CD4-positive, alpha-beta T cell treated with Interleukin-4 for 4 hours (primary cell): ENCODE results near the gene AURKA.
"Not testable (repeated sequence)": the region's sequence is repeated elsewhere in the genome, so short reads cannot be mapped to it uniquely, and the experiment has no call there.

Experiments used
- DNase-seq: peaks from one replicate; pipeline ENCODE4 v3.0.0-alpha.2; 2020

The AURKA gene

GRCh38 chr20:56420940-56421688 is 29.1 kb upstream of the AURKA start:
- no peak for DNase-seq

- DNase-seq, result no peak
Measured at GRCh38 chr20:56420028-56420427, 28.0 kb upstream of the AURKA start.

- peak; percentile 33 for DNase-seq
Measured at GRCh38 chr20:56418385-56418861, 26.4 kb upstream of the AURKA start.

DNA sequence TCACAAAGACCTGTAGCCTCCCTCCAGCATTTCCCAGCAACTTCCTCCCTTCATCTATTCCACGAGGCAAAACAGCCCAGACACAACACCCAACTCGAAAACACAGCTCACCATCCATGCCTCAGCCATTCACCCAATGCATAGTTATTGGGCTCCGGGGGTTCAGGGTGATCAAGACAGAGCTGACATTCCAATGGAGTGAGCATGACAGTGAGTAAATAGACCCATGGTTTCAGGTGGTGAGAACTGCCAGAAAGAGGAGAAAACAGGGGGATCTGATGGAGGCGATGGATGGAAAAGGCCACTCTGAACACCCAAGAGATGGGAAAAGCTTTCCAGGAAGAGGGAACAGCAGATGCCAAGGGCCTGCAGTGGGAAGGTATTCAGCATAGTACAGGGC is 25.9 kb upstream of the AURKA start:
- no peak for DNase-seq

DNA sequence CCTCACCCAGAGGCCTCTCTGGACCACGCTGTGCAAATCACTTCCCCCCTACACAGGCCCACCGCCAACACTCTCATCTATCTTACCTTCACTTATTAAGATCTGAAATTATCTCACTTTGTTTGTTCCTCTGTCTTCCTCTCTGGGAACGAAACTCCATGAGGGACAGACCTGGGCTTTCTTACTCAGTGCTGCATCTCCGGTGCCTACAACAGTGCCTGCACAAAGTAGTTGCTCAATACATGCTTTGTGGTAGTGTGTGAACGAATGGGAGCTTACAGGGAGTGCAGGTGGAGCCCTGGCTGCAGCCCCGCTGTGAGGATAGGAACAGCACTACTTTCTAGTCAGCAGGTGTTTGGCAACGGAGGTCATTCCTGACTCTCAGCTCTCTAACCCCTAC is 25.4 kb upstream of the AURKA start:
- no peak for DNase-seq

GRCh38 chr20:56414842-56415765 is 23.1 kb upstream of the AURKA start:
- DNase-seq, result peak; percentile 61

DNA sequence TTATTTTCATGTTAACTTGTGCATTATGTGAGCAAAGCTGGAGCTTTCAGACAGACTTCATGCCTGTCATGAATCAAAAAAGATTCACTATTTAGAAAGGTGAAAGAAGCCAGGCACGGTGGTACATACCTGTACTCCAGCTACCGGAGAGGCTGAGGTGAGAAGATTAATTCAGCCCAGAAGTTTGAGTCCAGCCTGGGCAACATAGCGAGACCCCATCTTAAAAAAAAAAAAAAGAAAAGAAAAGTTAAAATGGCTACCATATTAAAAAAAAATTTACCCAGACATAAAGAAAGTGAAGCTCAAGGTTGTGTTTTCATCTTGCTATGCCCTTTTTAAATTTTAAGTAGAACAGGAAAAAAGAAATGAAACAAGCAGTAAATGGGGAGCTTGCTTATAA is 20.9 kb upstream of the AURKA start:
- DNase-seq, result no peak

- no peak for DNase-seq
Measured at GRCh38 chr20:56412473-56412790, 20.4 kb upstream of the AURKA start.

GRCh38 chr20:56411759-56412472 is 19.9 kb upstream of the AURKA start, which contains the start of gene CASS4:
Gene CASS4 (plus strand): TSS chr20:56412260. CDS start chr20:56412459, 199 bp downstream.
- DNase-seq, result peak; percentile 57

DNA sequence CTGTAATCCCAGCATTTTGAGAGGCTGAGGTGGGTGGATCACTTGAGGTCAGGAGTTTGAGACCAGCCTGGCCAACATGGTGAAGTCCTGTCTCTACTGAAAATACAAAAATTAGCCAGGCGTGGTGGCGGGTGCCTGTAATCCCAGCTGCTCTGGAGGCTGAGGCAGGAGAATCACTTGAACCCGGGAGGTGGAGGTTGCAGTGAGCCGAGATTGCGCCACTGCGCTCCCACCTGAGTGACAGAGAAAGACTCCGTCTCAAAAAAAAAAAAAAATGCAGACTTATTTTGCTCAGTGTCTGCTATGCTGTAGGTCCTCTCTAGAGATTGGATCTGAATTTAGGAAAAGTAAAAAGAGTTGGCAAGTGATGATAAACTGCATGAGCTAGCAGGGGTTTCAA is 19.3 kb upstream of the AURKA start:
- not testable (repeated sequence) for DNase-seq

GRCh38 chr20:56409956-56410355 is 17.9 kb upstream of the AURKA start:
- no peak for DNase-seq

GRCh38 chr20:56409521-56409920 is 17.5 kb upstream of the AURKA start:
- DNase-seq, result no peak

DNA sequence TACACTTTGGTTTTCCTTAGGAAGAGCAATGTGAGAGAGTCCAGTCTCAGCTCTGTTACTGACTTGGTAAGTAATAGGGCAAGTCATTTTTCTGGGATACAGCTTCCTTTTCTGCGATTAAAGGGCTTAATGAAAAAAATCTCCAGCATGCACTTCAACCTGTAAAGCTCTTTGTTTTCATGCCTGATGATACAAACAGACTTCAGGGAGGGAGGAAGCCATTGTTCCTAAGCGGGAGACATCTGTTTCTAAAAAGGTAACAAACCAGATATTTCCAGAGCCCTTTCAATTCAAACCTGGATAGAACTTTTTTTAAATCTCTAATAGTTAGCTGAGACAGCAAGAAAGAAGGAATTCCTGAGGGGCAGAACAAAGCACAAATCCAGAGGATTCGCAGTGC is 14.9 kb upstream of the AURKA start:
- DNase-seq, result no peak

GRCh38 chr20:56405356-56405755 is 13.3 kb upstream of the AURKA start:
- not testable (repeated sequence) for DNase-seq

GRCh38 chr20:56403465-56403864 is 11.4 kb upstream of the AURKA start:
- no peak for DNase-seq

- peak; percentile 74 for DNase-seq
Measured at GRCh38 chr20:56400001-56400640, 8.1 kb upstream of the AURKA start.

DNA sequence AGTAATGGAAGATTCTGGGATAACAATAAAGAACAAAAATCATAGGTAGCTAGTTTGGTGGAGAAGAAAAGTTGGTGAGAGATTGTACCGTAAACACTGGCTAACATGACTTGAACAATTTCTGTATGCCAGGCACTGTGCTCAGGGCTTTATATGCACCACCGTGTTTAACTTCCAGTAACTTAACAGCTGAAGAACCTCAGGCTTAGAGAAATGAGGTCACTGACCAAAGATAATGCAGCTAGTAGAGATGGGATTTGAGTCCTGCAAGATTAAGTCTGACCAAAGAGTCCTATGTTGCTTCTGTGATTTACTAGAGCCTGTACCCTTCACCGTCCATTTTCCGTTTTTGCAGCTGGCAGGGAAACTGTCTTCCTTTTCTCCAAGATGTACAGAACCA is 3.2 kb upstream of the AURKA start:
- DNase-seq, result no peak

DNA sequence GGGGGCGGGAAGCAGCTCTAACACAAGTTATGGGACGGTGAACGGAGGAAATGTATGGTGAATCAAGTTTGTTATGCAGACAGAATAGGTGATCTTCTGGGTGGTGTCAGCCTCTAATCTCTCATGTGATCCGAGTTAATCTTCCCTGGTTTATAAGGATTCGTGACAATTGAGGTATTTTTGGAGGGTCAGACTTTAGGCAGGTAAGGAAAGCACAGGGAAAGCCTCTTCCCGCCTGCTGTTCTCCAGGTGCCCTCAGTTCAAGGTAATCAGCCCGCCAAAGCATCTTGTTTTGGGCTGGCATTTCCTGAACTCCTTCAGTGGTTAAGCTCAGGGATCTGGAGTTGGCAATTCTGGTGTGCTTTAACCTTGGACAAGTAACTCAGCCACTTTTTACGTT is 1.6 kb upstream of the AURKA start:
- no peak for DNase-seq

GRCh38 chr20:56392881-56393482 is 967 bp upstream of the AURKA start:
- DNase-seq, result peak; percentile 45

DNA sequence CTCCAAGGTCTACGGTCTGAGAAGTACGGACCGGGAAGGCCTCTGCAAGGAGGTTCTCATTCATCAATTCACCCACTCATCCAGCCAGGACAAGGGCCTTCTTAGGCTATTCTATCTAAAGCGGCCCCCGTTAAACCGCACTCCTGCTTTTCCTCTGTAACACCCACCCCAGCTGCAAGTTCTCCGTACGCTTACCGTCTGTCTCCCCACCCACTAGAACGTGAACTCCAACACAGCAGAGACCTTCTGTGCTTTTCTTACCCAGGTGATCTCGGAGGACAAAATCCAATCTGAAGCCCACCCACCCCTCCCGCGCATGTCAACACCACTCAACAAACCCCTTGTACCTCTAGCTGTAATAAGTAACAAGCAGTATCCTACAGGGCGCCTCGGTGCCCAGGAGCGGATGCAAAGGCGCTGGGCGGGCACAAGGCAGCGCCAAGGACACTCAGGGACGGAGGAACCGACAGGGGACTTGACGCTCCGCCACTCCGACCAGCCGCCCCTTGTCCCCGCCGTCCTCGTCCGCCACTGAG is 351 bp downstream of the AURKA start:
- DNase-seq, result no peak

DNA sequence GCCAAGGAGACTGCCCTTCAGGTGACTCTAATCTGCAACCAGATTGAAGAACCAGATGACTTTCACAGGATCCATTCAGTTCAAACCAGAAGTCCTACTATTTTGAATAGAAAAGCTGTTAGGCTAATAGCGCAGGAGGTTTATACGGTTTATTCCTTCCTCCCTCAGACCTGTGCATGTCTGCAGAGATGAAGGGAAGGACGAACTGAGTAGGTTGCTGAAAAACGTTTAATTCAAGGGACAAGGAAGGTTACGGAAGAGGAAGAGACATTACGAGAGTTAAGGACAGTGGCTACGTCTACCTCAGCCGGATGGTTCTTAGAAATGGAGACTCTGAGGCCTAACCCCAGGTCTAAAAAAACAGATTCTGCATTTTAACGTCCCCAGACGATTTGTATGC is 978 bp downstream of the AURKA start:
- DNase-seq, result no peak

DNA sequence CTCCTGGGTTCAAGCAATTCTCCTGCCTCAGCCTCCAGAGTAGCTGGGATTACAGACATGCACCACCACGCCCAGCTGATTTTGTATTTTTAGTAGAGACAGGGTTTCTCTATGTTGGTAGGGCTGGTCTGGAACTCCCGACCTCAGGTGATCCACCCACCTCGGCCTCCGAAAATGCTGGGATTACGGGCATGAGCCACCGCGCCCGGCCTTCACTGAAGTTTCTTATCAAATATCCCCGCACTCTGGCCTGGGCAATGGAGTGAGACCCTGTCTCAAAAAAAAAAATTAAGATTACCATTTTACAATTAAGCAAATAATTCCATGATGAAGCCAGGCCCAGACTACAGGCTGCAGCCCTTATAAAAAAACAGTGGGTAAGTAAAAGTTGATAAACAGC is 1.6 kb downstream of the AURKA start:
- DNase-seq, result not testable (repeated sequence)
